Ramos (cell line): ENCODE data around the gene LAMB1.
"Not testable (repeated sequence)": the region's sequence is repeated elsewhere in the genome, so short reads cannot be mapped to it uniquely, and the experiment has no call there.

Source experiments
- in situ Hi-C: fragments of 300-500 bp; cut with MboI; formaldehyde crosslinking; loops from one replicate; pipeline ENCODE4 v1.14.3; 2022; ENCODE audit warnings: low sequenced_read_pairs; ENCODE audit not compliant: unreplicated experiment

The LAMB1 gene

GRCh38 chr7:107976620-107977019 lies 26.3 kb downstream of the LAMB1 start:
- in situ Hi-C loops = no loop called here

DNA sequence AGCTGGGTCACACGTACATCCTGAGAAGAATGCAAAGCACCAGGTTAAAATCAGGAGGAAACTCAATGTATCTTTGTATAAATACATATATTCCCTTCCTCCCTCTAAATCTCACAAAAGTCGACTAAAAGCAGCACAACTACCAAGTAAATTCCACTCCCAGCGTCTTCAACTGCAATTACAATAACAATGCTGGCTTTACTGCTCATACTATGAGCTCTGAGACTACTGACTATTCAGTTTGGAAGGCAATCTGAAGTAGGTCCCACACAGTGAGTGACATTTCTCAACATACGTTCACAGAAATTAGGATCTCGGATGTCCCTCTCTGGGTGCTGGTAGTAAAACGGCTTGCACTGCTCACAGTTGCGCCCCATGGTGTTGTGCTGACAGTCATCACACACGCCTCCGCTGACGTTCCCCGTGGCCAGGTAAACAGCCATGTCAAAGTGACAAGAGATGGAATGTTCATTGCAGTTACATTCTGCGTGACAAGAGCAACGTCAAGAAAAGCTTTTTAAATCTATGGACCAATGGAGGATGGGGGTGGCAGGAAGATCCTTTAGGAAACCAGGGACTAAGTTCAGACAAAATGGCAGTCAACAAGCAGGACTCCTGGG lies 27.5 kb downstream of the LAMB1 start:
- in situ Hi-C loops = no loop called here

GRCh38 chr7:107973861-107974260 lies 29.1 kb downstream of the LAMB1 start:
- in situ Hi-C loops = no loop called here

- in situ Hi-C loops = no loop called here
Measured at GRCh38 chr7:107972941-107973376, 30.0 kb downstream of the LAMB1 start.

DNA sequence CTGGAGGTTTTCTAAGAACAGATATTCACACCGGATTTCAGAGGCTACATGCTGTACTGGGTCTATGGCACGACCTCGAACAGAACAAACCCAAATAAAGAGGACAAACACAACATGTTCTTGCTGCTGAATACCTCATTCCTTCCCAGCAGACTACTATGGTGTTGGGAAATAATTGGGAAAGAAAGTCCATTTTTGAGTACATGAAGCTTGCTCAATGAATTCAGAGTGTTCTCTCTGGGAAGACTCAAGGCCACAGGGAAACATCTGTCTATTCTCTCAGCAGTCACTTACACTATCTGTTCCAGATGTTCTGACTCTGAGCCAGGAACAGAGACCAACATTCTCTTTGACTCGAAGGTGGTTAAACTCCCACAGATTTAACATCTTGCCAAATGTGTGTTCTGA lies 30.9 kb downstream of the LAMB1 start:
- in situ Hi-C loops = no loop called here

- in situ Hi-C loops = no loop called here
Measured at GRCh38 chr7:107971613-107972012, 31.3 kb downstream of the LAMB1 start.

GRCh38 chr7:107971100-107971499 lies 31.9 kb downstream of the LAMB1 start:
- in situ Hi-C loops = no loop called here

DNA sequence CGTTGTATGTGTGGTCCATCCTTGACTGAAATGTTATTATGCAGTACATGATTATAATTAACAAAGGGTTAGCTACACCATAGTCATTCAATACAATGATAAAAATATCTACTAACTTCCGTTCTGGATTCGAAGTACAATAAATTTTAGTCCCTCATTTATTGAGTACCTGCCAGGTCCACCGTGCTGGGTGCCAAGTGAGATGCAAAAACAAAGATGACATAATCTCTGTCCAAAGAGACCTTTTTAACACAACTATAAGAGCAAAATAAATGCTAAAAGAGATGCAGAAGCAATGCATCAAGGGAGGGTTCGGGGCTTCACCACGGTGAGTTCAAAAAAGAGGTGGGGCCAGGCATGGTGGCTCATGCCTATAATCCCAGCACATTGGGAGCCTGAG lies 33.1 kb downstream of the LAMB1 start:
- in situ Hi-C loops = no loop called here

DNA sequence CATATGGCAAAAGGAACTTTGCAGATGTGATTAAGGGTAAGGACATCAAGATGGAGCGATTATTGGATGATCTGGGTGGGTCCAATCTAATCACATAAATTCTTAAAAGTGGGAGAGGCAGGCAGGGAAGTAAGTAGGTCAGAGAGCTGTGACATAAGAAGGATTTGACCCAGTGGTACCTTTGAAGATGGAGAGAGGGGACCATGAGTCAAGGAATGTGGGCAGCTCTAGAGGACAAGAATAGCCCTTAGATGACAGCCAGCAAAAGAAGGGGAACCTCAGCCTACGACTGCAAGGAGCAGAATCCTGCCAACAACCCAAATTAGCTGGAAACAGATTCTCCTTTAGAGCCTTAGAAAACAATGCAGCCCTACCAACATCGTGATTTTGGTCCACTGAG lies 34.5 kb downstream of the LAMB1 start:
- in situ Hi-C loops = no loop called here

DNA sequence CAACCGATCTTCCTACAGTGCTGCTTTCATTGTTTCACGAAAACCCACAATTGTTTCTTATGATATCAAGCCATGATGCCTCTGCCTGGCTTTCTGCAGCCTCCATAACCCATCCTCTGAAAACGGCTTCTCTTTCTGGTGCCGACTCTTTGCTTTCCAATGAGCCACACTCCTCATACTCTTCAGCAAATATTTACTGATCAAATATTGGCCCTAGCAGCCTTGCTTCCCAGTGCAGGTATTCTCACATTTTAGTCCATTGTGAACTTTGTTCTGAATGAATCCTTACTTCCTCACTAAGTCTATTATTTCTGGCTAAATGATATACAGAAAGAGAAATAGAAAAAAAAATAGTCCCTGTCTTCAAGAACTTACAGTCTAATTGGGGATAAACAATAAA lies 35.5 kb downstream of the LAMB1 start:
- in situ Hi-C loops = no loop called here

DNA sequence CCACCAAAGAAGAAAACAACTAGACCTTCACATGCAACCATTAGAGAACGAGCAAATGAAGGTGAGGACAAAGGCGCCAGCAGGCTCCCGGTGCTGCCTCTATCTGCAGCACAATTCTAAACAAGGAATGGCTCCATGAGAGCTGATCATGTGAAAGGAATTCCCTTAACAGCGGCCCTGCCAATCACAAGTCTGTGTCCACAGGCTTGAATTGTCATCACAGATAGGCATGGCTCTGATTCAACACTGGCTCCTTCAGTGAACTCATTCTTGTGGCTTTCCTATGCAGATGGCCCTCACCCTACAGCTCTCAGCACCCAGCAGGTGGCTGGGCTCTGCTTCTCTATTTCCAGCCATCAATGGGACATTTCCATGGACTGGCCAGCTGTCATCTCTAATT lies 36.2 kb downstream of the LAMB1 start:
- in situ Hi-C loops = no loop called here

DNA sequence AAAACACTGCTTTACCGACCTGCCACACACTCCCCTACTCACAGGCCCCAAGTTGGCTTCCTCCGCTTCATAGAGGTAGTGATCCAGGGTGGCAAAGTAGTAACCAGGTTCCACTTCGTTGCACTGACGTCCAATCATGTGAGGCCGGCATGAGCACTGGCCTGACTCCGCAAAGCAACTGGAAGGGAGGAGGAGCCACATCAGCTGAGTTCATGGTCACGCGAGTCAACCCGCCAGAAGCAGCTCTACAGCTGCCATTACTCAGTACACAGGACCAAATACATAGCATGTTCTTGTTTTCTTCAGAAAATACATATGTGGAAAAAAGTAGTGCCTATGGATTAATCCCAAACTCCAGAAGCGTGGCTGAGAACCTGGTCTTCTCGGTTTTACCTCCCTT lies 38.5 kb downstream of the LAMB1 start:
- in situ Hi-C loops = no loop called here

- in situ Hi-C loops = no loop called here
Measured at GRCh38 chr7:107962817-107963216, 40.1 kb downstream of the LAMB1 start.

- in situ Hi-C loops = no loop called here
Measured at GRCh38 chr7:107961405-107961804, 41.6 kb downstream of the LAMB1 start.

DNA sequence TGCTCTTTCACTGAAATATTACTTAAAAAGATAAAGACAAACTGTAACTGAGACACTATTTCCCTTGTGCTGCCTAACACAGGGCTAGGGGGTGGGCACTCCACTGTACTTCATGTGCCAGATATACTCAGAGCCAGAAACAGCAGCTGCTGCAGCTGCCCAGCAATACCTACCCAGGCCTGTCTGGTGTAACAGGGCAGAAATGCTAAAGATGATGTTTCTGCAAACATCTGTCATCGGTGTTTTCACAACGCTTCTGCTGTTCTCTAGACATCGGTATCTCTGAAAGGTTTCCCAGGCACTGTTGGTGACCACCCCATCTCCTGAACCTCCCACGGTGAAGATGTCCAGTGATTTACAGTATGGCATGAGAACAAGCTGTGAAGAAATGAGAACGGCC lies 42.7 kb downstream of the LAMB1 start:
- in situ Hi-C loops = no loop called here

- in situ Hi-C loops = no loop called here
Measured at GRCh38 chr7:107959527-107959898, 43.4 kb downstream of the LAMB1 start.

DNA sequence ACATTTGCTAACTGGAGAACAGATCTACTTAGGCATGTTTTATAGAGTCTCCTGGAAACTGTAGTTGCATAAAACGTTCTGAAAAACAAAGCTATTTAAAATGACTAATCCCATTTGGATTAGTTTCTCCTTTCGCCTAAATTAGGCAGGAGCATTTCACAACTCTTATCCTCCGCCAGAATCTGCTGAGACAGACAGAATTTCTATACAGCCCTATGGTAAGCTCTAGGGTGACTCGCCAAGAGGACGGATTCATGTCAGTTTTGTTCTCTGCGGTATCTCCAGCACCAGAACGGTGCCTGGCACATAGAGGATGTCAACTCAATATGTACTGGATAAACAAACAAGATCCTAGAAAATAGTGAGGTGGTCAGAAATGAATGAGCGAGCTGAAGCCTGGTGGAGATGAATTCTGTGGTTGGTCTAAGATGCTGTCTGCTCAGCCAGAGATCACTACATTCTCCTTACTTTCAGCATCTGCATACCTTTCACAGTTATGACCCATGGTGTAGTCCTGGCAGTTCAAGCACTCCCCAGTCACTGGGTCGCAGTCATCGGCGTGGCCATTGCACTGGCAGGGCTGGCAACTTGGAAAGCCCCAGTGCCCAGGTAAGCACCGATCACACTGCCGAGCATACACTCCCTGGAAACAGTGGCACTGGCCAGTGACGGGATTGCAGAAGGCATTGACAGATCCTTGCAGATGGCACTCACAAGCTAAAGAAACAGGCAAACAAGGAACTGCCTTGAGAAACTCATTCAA lies 44.0 kb downstream of the LAMB1 start:
- in situ Hi-C loops = no loop called here

DNA sequence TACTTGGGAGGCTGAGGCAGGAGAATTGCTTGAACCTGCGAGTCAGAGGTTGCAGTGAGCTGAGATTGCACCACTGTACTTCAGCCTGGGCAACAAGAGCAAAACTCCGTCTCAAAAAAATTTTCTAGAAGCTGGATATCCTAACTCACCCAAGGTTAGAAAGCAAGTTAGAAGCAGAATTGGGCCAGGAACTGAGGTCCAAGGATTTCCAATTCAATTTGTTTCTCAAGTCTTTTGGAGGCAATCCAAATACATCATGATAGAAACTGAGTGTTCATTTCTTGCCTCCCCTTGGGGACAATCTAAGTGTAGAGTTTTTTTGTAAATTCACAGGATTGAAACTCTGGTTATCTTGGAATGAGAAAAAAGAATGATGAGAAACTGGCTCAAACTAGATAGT lies 45.5 kb downstream of the LAMB1 start:
- in situ Hi-C loops = no loop called here

- in situ Hi-C loops = not testable (repeated sequence)
Measured at GRCh38 chr7:107956950-107957349, 46.0 kb downstream of the LAMB1 start.

DNA sequence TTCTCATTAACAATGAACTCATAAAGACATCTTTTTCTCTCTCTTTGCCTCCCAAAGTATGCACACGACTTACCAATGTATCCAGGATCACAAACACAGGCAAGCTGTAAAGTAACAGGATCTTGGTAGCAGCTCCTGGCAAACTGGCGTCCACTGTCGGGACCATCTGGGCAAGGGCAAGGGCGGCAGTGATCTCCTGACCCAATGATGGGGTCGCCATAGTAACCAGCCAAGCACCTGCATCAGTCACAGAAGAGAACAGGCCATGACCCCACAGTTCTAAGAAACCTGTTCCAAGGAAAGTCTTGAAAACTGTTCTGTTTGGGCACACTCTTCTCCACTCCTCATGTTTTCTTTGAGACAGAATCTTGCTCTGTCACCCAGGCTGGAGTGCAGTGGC lies 47.6 kb downstream of the LAMB1 start:
- in situ Hi-C loops = no loop called here

GRCh38 chr7:107953924-107954303 lies 49.0 kb downstream of the LAMB1 start:
- in situ Hi-C loops = no loop called here

- in situ Hi-C loops = no loop called here
Measured at GRCh38 chr7:107953265-107953923, 49.6 kb downstream of the LAMB1 start.
